ENCODE measurements around the gene FUT7. TPM values are rescaled to one million over a fixed set of nuclear protein-coding genes. Genes with fewer than 3 reads are reported as not detected.

Gene FUT7
- total RNA-seq, 1 experiment from 2014 or later = 0.36 TPM

DNA sequence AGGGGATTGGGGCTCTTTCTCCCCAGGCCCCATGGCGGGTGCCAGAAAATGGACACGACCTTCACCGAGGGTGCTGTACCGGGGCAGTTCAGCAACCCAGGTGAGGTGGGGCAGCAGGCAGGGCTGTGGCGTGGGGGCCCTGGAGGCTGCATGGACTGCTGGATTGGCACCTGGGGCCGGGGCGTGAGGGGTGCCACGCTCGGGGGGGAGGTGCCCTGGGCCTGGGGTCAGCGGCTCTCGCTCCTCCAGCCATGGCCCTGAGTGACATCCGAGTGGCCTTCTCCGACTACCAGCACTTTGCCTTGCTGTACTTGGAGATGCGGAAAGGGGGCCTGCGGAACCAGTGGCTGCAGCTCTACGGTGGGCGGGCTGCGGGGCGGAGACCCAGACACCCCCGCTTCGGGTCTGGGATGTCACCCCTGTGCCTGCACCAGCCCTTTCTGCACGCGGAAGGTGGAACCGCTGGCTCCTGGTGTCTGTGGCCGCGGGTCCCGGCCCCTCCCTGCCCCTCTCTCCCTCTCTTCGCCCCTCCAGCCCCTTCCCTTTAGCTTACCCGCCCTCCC is 47.3 kb downstream of the FUT7 start:
- DNase-seq (ENCODE audit: low spot score) = no peak

DNA sequence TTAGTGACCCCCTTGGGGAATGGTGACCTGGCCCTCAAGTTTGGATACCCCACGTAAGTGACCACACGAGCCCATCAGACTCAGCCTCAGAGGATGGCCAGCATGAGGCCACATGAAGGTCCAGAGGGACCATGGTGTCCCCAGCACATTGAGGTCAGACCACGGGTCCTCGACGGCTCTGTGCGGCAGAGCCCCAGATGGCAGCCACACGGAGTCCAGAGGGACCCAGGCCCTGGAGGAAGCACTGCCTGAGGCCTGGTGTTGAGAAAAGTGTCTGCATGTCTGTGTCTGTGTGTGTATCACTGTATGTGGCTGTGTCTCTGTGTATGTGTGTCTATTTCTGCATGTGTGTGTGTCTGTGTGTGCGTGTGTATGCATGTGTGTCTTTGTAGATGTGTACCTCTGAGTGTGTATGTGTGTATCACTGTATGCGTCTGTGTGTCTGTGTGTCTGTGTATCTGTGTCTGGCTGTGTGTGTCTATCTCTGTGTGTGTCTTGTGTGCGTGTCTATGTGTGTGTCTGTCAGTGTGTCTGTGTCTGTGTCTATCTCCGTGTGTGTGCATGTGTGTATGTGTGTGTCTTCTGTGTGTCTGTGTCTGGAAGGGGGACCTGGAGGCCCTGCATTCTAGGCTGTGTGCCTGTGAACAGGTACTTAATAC is 48.1 kb downstream of the FUT7 start:
- DNase-seq (ENCODE audit: low spot score) = no peak

DNA sequence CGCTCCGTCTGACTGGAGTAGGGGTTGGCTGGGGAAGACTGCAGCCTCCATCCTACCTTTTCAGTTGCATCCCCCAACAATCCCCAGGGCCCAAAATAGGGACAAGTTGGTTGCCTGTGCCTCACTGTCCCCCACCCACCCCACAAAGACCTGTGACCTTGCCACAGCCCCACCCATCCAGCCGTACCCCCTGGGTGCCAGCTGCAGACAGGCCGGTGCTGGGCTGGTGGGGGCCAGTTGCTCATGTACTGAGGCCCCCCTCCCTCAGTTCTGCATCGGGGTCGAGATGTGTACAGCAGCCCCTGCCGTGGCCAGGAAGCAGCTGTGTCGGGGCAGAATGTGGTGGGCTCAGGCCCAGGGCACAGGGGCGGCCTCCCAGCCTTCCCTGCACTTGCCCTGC is 48.7 kb downstream of the FUT7 start:
- DNase-seq (ENCODE audit: low spot score) = no peak

DNA sequence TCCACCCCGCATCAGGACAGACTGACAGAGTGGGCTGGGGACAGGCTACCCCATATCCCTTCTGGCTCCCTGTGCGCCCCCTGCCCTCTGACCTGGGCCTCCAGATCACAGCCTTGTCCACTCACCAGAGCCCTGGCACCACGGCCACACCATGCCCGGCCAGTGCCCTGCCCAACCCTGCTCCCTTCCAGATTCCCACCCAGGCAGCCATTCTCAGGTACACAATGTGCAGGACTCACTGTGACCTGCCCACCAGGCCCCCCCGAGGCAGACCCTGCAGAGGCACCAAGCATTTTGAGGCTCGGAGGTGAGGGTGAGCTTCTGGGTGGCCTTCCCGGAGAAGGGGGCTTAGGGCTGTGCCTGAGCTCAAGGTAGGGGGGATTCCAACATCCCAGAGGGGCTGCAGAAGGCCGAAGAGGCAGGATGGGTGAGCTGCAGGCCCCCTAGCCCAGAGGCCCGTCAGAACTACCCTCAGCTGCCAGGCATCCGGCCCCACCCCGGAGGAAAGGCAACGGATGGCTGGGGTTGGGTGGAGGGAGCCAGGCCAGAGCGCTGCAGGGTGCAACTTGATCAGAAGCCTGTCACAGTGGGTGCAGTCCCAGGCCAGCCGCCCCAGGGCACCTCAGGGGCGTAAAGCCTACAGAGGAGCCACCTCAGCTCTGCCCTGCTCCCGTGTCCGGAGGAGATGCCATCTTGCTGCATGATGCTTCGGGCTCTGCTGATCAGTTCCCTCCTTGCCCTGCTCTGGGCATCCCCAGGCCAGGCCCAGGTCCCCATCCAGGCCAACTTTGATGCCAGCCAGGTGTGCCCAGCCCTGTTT is 49.4 kb downstream of the FUT7 start, which contains the start of gene LCNL1:
TSS of gene LCNL1 (plus strand) at position 762 of the 820 bp plus-strand sequence. CDS start 594 bp downstream, outside the sequence.
- no peak for DNase-seq (ENCODE audit: low spot score)

DNA sequence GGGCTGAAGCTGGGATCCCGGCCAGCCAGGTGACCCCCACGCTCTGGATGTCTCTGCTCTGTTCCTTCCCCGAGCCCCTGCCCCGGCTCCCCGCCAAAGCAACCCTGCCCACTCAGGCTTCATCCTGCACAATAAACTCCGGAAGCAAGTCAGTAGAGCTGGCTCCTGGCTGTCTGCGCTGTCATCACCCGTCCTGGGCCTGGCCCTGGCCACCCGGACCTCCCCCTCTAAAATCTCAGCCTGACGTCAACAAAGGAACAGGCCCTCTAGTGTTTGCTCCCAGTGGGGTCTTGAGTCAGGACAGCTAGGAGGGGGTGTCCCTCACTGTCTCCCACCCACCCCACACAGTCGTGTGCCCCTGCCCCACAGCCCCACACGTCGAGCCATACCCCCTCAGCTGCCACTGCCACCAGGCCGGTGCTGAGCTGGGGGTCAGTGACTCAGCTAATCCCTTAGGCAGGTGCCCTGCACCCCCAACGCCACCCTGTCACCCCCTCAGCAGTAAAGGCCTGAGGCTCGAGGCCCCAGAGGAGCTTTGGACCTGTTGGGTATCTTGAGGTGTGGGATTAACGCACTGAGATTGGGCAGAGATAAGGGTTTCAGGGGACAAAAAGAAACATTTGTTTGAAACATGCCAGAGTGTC is 50.2 kb downstream of the FUT7 start:
- DNase-seq (ENCODE audit: low spot score) = no peak

DNA sequence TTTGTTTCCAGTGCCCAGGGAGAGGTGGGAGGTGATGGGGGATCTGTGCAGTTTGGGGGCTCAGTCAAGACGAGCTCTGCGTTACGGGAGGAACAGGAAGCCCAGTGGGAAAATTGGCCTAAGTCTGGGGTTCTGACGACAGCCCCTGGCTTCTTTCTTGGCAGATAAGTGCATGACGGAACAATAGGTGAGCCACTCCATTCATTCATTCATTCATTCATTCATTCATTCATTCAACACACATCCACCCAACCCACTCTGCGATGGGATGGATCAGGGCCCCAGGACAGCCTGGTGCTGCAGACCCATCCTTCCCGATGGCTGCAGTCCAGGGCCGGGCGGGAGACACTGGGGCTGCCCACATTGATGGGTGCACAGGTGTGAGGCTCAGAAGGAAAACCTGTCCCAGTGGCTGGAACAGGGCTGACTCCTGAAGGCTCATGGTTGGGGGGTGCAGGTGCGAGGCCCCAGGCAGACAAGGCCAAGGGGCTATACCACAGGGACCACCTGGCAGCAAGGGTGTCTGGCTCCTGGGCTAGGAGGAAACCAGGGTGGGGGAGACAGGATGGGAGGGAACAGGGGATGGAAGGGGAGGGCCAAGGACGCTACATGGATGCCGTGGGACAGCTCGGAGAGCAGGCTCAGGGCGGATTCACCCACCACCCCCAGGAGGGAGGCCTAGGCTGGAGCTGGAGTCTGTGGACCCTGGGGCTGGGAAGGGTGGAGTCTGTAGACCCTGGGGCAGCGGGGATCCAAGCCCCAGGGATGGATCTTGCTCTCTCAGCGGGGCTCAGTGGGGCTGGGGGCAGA is 51.0 kb downstream of the FUT7 start:
- no peak for DNase-seq (ENCODE audit: low spot score)

Other genes starting within 250 kb of the FUT7 start
- gene TMEM141, start 240.7 kb downstream of the FUT7 start, total RNA-seq (2014; rRNA removed; shearing (Covaris generic)) = 357 and 376 TPM in 2 replicates
- 9.0 and 10.4 TPM in 2 replicates for gene CCDC183, start 235.8 kb downstream of the FUT7 start, total RNA-seq (2014; rRNA removed; shearing (Covaris generic))
- gene RABL6, start 224.1 kb downstream of the FUT7 start, total RNA-seq (2014; rRNA removed; shearing (Covaris generic)) = 242 and 247 TPM in 2 replicates
- gene AJM1, start 189.6 kb downstream of the FUT7 start, total RNA-seq (2014; rRNA removed; shearing (Covaris generic)) = 9.0 and 9.4 TPM in 2 replicates
- gene PHPT1, start 182.7 kb downstream of the FUT7 start, total RNA-seq (2014; rRNA removed; shearing (Covaris generic)) = 230 and 232 TPM in 2 replicates
- gene MAMDC4, start 179.7 kb downstream of the FUT7 start, total RNA-seq (2014; rRNA removed; shearing (Covaris generic)) = 14.9 and 29.8 TPM in 2 replicates
- gene EDF1, start 165.8 kb downstream of the FUT7 start, total RNA-seq (2014; rRNA removed; shearing (Covaris generic)) = 428 and 484 TPM in 2 replicates
- 36.4 and 36.7 TPM in 2 replicates for gene TRAF2, start 145.6 kb downstream of the FUT7 start, total RNA-seq (2014; rRNA removed; shearing (Covaris generic))
- 379 and 389 TPM in 2 replicates for gene FBXW5, start 87.3 kb downstream of the FUT7 start, total RNA-seq (2014; rRNA removed; shearing (Covaris generic))
- gene C8G, start 86.8 kb downstream of the FUT7 start, total RNA-seq (2014; rRNA removed; shearing (Covaris generic)) = 0.71 and 2.6 TPM in 2 replicates
- 0.58 and 0.94 TPM in 2 replicates for gene LCN12, start 79.8 kb downstream of the FUT7 start, total RNA-seq (2014; rRNA removed; shearing (Covaris generic))
- not detected in 2 replicates for gene PTGDS, start 54.6 kb downstream of the FUT7 start, total RNA-seq (2014; rRNA removed; shearing (Covaris generic))
- not detected in 2 replicates for gene LCNL1, start 49.1 kb downstream of the FUT7 start, total RNA-seq (2014; rRNA removed; shearing (Covaris generic))
- gene PAXX, start 39.7 kb downstream of the FUT7 start, total RNA-seq (2014; rRNA removed; shearing (Covaris generic)) = 169 and 179 TPM in 2 replicates
- gene CLIC3, start 35.5 kb downstream of the FUT7 start, total RNA-seq (2014; rRNA removed; shearing (Covaris generic)) = 17.0 and 24.1 TPM in 2 replicates
- 92.6 and 99.9 TPM in 2 replicates for gene ABCA2, start 3.9 kb downstream of the FUT7 start, total RNA-seq (2014; rRNA removed; shearing (Covaris generic))
- gene NPDC1, start 14.1 kb upstream of the FUT7 start, total RNA-seq (2014; rRNA removed; shearing (Covaris generic)) = 59.9 and 84.3 TPM in 2 replicates
- gene ENTPD2, start 22.0 kb upstream of the FUT7 start, total RNA-seq (2014; rRNA removed; shearing (Covaris generic)) = 2.5 and 2.7 TPM in 2 replicates
- gene SAPCD2, start 38.5 kb upstream of the FUT7 start, total RNA-seq (2014; rRNA removed; shearing (Covaris generic)) = 217 and 239 TPM in 2 replicates
- gene UAP1L1, start 45.4 kb upstream of the FUT7 start, total RNA-seq (2014; rRNA removed; shearing (Covaris generic)) = 3.7 and 5.3 TPM in 2 replicates
- 82.2 and 104 TPM in 2 replicates for gene MAN1B1, start 54.9 kb upstream of the FUT7 start, total RNA-seq (2014; rRNA removed; shearing (Covaris generic))
- gene DPP7, start 82.6 kb upstream of the FUT7 start, total RNA-seq (2014; rRNA removed; shearing (Covaris generic)) = 290 and 324 TPM in 2 replicates
- 0.39 and 3.0 TPM in 2 replicates for gene GRIN1, start 107.1 kb upstream of the FUT7 start, total RNA-seq (2014; rRNA removed; shearing (Covaris generic))
- gene LRRC26, start 138.0 kb upstream of the FUT7 start, total RNA-seq (2014; rRNA removed; shearing (Covaris generic)) = 0.43 and 0.44 TPM in 2 replicates
- gene TMEM210, start 140.0 kb upstream of the FUT7 start, total RNA-seq (2014; rRNA removed; shearing (Covaris generic)) = not detected in 2 replicates
- gene ANAPC2, start 156.5 kb upstream of the FUT7 start, total RNA-seq (2014; rRNA removed; shearing (Covaris generic)) = 60.6 and 64.0 TPM in 2 replicates
- 184 and 208 TPM in 2 replicates for gene SSNA1, start 156.6 kb upstream of the FUT7 start, total RNA-seq (2014; rRNA removed; shearing (Covaris generic))
- gene TPRN, start 168.7 kb upstream of the FUT7 start, total RNA-seq (2014; rRNA removed; shearing (Covaris generic)) = 63.1 and 66.3 TPM in 2 replicates
- 44.7 and 51.5 TPM in 2 replicates for gene TMEM203, start 173.6 kb upstream of the FUT7 start, total RNA-seq (2014; rRNA removed; shearing (Covaris generic))
- gene NDOR1, start 173.6 kb upstream of the FUT7 start, total RNA-seq (2014; rRNA removed; shearing (Covaris generic)) = 19.0 and 23.9 TPM in 2 replicates
- gene RNF208, start 190.2 kb upstream of the FUT7 start, total RNA-seq (2014; rRNA removed; shearing (Covaris generic)) = 0.55 and 1.7 TPM in 2 replicates
- gene CYSRT1, start 193.1 kb upstream of the FUT7 start, total RNA-seq (2014; rRNA removed; shearing (Covaris generic)) = 1.6 and 2.4 TPM in 2 replicates
- gene RNF224, start 195.4 kb upstream of the FUT7 start, total RNA-seq (2014; rRNA removed; shearing (Covaris generic)) = 0.38 TPM in 1 of 2 replicates, not detected in the other
- gene SLC34A3, start 198.8 kb upstream of the FUT7 start, total RNA-seq (2014; rRNA removed; shearing (Covaris generic)) = 0.15 TPM in 1 of 2 replicates, not detected in the other
- gene TUBB4B, start 209.2 kb upstream of the FUT7 start, total RNA-seq (2014; rRNA removed; shearing (Covaris generic)) = 607 and 627 TPM in 2 replicates
- not detected in 2 replicates for gene STPG3, start 219.2 kb upstream of the FUT7 start, total RNA-seq (2014; rRNA removed; shearing (Covaris generic))
- 111 and 115 TPM in 2 replicates for gene NELFB, start 223.2 kb upstream of the FUT7 start, total RNA-seq (2014; rRNA removed; shearing (Covaris generic))
- 210 and 226 TPM in 2 replicates for gene TOR4A, start 245.6 kb upstream of the FUT7 start, total RNA-seq (2014; rRNA removed; shearing (Covaris generic))

All from HT-29 (cell line).